Activated T-helper 1 cell treated with Interleukin-2 at 50 U/mL for 16 hours (primary cell): ENCODE data around the gene TP53BP2.

Experiments
- DNase-seq: peaks from one replicate; pipeline ENCODE4 v3.0.0-alpha.2; 2020; ENCODE audit warnings: low read depth

TP53BP2 gene

DNA sequence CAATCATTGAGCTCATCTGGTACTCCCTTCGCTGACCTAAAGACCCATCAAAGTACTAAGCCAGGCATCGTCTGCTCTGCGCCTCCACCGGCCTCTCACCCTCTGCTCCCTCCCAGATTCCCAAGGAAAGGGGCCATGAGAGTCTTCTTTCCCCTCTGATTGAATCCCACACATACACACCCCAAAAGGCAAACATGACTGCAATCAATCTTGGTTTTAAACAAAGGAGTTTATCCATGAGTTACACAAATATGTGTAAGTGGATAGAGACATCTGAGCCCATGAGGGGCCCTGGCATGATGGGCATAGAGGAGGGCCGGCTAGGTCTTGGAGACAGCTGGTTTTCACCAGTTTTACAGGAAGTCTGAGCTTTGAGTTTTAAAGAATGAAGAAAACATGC is 82.5 kb downstream of the TP53BP2 start:
- DNase-seq, result no peak

DNA sequence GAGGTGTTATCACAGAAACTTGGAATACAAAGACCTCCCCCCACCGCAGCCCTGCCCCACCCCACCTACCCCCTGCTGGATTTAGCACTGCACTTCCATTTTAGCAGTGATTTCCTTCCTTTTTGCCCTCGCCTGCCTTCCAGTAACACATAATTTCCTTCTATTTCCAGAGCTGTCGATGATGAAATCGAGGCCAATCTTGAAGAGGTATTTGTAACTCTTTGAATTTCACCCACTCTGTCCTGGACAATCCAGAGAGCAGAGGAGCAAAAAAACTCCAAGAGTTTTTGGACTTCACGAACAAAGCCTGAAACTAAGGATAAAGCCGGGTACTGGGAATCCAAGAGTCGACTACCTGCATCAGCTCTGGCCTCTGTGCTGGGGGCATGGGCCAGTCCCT is 84.3 kb downstream of the TP53BP2 start:
- no peak for DNase-seq

DNA sequence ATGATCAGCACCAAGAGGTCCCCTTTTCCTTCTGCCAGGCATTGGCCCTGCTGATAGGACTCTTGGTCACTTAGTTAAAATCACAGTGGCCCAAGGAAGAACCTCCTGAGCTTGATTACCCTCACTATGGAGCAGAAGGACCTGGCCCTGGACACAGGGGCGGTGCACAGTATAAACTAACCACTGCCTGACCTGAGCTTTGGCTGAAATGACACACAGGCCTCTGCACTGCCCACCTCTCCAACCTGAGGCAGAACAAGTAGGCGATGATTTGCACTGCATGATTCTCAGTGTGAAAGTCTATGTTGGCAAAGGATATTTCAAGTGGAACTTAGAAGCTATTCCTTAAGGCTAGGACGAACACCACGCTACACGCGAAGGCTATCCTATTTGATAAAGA is 84.9 kb downstream of the TP53BP2 start:
- no peak for DNase-seq

DNA sequence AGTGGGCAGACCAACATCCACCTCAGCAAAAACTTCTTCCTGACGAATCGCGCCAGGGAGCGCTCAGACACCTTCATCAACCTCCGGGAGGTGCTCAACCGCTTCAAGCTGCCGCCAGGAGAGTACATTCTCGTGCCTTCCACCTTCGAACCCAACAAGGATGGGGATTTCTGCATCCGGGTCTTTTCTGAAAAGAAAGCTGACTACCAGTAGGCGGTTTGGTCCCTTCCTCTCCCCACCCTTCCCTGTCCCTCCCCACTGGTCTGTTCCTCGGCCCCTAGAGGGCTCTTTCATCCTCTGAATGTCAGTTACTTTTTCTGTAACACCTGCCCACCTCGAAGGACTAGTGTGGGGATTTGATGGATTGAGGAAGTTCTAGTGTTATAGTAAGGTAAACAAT is 86.5 kb downstream of the TP53BP2 start:
- no peak for DNase-seq

DNA sequence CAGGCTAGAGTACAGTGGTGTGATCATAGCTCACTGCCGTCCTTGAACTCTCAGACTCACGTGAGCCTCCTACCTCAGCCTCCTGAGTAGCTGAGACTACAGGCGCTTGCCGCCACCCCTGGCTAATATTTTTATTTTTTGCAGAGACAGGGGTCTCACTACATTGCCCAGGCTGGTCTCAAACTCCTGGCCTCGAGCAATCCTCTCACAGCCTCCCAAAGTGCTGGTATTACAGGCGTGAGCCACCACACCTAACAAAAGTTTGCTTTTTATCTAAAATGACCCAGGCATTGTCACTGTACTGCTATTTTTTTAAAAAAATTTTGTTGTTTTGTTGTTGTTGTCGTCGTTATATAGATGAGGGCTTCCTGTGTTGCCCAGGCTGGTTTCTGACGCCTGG is 87.0 kb downstream of the TP53BP2 start:
- DNase-seq, result no peak

DNA sequence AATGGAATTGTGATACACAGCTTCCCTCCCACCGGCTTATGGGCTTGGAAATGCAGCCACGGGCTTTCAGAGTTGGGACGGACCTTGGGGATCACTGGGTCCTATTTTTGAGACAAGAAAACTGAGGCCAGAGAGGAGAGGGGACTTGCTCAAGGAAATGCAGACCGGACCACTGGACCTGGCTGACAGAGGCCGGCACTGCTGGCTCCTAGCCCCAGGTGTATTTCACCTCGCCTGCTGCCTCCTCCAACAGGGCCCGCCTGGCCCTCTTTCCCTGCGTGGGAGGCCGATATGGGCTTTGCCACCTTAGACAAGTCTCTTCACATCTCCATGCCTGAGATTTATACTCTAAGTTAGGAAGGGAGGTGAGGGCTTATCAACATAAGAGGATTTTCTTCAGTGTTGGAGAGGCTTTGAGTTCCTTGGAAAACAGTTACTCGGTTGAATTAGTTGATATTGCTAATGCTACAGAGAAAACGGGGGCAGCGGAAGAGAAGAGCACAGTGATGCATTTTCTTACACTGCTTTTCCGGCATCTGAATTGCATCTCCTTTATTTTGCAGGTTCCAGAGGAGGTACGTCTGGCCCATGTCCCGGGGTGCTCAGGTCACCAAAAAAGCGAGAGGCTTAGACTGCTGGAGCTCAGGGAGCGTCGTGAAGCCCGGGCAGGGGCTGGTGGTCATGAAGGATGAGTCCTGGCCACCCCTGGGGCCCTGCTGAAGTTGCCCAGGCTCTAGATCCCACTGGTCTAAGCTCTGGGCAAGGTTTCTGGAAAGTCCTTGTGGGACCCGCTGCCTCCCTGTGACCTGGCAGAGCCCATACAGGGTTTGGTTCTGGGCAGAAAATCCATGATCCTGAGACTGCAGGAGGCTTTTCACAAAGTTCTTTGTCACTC is 88.7 kb downstream of the TP53BP2 start:
- DNase-seq, result no peak

DNA sequence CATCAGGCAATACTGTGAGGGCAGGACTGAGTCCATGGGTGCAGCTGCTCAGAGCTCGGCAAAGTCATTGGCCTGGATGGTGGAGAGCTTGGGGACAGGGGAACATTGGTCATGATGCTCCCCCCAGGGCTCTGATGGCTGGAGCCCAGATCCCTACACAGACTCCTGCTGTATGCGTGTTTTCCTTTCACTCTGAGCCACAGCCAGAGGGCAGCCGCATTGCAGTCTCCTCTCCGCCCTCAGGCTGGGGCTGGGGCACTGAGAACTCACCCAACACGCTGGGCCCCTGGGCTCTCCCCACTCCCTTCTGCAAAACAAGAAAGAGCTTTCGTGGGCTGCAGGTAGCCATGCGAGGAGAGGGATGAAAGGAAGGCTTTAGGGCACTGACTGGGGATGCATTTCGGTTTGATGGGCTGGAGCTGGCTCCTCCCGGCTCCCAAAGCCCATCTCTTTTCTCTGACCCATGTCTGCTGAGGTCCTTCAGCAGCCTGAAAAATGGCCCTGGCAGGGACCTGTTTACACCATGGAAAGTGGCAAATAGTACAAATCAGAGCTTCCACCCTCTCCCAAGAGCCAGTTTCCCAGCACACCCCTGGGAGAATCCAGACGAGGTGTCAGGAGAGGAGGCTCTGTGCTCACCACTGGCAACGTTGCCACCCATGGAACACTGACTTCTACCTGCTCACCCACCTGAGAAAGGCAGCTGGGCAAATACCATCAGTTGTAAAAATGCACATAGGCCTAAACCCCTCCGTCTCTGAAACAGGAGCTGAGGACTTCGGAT is 89.6 kb downstream of the TP53BP2 start:
- DNase-seq, result no peak

DNA sequence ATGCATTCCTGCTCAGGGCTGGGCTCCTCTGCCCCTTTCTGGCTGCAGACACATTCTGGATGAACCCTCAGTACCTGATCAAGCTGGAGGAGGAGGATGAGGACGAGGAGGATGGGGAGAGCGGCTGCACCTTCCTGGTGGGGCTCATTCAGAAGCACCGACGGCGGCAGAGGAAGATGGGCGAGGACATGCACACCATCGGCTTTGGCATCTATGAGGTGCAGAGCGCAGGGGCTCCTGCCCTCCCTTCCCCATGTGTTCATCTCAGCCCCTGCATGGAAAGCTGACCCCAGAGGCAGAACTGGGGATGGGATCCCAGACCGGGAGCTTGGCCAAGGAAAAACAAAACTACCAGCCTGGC is 90.3 kb downstream of the TP53BP2 start:
- DNase-seq, result no peak

DNA sequence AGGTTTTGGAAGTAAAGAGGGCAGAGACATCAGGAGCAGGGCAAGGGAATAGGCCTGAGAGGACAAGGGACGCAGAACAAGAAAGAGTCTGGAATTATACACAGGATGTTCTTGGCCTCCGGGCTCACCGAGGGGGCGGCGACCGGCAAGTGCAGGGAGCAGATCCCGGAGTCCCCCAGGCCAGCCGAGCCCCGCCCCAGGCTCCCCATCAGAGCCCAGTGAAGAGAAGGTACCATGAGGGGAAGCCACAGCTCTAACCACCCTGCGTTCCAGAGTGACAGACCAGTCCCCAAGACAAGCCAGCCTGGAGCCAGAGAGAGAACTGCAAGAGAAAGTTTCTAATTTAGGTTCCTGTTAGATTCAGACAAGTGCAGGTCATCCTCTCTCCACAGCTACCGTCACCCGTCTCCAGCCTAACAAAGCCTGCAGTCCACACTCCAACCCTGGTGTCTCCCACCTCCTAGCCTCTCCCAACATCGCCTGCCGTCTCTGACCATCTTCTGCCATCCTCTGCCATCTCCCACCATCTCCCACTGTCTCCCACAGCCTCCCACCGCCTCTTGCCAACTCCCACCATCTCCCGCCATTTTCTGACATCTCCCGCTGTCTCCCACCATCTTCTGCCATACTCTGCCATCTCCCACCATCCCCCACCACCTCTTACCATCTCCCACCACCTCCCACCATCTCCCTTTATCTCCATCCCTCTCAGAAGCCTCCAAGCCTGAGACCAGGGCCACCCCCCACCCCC is 90.9 kb downstream of the TP53BP2 start:
- no peak for DNase-seq

DNA sequence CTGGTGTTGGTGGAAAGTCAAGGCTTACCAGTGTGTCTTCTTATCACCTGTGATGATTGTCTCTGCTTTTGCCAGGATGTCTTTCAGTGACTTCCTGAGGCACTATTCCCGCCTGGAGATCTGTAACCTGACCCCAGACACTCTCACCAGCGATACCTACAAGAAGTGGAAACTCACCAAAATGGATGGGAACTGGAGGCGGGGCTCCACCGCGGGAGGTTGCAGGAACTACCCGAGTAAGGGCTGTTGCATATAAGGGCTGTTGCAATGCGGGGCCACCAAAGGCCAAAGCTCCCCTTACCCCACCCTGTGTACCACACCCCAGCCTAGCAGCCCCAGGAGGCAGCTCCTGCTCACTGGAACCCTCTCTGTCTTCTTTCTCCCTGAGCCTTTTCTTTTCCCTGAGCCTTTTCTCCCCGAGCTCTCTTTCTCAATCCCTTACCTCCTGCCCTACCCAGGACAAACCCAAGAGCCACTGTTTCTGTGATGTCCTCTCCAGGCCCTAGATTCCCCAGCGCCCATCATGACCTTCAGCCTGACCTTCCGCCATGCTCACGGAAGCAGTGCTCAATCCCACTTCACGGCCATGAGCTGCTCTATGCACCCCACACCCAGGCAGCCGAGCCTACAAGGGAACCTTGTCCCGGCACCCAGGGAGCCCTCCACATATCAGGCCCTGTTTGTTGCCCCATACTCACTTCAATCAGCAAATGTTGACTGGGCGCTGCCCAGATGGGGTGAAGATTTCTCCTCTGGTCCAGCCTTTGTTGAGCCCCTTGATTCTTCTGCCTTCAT is 92.8 kb downstream of the TP53BP2 start:
- DNase-seq, result no peak

DNA sequence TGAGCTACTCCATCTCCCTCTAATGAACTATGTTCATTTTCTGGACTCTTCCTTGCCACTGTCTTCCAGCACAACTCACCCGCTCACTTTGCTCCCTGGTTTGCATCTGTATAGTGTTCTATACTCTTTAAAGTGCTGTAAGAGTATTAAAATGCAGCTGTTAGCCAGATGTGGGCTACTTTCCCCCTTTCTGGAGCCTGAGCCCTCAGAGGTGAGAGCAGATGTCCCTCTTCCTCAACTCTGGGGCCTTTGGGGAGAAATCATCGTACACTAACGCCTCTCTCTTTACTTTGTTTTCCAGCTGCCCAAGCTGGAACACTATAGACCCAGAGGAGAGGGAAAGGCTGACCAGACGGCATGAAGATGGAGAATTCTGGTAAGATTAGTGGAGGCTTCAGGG is 94.1 kb downstream of the TP53BP2 start:
- no peak for DNase-seq

DNA sequence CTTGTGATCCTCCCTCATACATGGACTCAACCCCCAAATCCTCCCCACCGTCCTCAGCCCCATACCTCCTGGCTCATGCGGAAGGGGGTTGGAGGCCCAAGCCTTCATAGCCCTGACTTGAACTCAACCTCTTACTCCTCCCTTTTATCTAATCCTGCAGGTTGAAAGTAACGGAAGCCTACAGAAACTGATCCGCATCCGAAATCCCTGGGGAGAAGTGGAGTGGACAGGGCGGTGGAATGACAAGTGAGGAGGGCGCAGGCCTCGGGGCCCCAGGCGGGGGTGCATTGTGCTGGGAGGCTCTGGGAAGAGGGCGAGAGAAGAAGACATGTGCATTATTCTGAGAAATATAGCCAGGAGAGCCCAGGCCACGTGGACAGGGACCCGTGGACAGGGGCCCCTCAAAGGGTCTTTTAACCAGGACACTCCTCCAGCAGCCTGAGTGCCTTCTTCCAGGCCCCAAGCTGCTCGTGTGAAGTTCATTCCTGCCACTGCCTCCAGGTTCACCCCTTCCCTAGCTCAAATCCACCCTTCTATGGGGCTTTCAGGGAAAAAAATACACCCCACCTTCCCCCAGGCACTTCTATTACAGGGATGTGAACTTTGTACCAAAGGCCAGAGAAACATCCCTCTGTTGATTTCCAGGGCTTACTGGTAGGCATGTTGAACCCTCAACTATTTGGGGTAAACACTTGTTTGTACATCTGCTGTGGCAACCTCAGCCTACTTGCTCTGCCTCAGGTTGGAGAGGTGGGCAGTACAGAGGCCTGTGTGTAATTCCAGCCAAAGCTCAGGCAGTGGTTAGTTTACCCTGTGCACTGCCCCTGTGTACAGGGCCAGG is 94.8 kb downstream of the TP53BP2 start:
- no peak for DNase-seq

DNA sequence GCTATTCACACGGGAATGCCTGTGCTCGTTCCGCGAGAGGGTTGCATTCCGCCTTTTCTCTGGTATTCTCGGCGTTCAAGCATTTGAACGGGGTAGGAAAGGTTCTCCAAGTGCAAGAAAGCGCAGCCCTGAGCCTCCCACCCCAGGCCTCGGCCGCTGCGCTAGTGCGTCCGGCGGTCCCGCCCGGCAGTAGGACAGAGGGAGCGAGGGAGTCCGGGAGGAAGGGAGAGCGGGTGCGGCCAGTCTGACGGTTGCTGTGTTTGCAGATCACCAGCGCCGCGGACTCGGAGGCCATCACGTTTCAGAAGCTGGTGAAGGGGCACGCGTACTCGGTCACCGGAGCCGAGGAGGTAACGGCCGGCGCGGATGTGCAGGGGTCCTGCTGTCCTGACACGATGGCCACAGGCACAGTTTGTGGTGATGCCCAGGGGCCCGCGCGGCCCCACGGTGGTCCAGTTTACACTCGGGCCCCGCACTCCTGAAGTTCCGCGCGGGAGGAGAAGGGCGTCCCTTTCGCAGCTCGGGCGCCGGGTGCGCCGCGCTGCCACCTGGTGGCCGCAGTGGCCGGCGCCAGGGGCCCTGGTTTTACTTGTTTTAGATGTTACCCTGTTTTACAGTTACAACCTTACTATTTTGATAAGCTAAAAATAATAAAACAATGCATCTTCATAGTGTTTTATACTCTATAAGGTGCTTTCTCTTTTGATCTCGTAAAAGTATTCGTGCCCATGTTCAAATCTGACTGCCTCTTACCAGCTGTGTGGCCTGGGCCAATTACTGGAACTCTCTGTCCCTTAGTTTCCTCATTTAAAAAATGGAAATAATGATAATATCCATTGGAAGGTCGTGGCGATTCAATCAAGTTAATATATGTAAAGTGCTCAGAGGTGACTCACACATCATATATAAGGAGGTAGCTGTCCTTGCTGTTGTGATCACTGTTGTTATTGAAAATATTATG is 96.7 kb downstream of the TP53BP2 start:
- peak; percentile 51 for DNase-seq

DNA sequence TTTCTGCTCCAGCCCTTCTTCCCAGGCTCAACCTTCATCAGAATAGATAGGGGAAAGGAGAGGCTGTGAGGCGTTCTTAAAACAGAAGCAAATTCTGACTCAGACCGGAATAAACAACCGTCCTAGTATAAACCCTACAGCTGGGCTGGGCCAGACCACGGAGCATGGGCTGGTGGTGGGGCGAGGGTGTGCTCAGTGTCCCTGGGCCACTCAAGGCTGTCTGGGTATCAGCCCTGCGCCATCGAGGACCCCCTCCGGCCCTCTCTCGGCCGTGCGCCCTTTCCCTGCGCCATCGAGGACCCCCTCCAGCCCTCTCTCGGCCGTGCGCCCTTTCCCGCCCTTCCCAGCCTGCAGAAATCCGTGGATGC is 97.4 kb downstream of the TP53BP2 start:
- DNase-seq, result no peak

DNA sequence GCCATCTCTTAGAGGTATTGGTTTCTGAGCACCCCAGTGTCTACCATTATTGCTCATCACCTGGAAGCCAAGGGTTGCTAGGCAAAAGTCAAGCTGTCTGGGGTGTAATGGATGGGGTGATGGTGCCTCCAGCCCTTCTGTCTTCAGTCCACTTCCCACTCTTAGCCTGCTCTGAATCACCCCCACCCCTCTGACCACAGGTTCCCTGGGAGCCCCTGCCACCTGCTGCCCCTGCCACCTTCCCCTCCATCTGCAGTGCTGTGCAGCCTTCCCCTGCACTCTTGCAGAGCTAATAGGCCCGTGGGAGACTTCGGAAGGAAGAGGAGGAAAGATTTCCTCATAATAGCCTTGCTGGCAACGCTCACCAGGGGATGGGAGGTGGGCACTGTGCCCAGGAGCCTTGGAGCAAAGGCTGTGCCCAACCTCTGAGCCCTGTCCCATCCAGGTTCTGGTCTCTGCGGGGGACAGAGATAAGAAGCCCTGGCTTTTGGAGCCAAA is 97.9 kb downstream of the TP53BP2 start:
- no peak for DNase-seq

DNA sequence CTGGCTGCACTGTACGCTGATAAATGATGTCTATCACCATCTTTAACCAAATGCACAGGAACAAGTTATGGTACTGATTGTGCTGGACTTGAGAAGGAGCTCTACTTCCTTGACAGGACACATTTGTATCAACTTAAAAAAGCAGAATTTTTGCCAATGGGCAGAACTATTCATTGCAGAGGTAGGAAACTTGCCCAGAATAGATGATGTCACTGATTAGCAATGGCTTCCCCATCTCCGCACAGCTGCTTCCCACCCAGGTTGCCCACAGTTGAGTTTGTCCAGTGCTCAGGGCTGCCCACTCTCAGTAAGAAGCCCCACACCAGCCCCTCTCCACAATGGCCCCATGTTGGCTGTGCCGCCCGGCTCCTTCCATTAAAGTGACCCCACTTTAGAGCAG is 100.0 kb downstream of the TP53BP2 start:
- no peak for DNase-seq

DNA sequence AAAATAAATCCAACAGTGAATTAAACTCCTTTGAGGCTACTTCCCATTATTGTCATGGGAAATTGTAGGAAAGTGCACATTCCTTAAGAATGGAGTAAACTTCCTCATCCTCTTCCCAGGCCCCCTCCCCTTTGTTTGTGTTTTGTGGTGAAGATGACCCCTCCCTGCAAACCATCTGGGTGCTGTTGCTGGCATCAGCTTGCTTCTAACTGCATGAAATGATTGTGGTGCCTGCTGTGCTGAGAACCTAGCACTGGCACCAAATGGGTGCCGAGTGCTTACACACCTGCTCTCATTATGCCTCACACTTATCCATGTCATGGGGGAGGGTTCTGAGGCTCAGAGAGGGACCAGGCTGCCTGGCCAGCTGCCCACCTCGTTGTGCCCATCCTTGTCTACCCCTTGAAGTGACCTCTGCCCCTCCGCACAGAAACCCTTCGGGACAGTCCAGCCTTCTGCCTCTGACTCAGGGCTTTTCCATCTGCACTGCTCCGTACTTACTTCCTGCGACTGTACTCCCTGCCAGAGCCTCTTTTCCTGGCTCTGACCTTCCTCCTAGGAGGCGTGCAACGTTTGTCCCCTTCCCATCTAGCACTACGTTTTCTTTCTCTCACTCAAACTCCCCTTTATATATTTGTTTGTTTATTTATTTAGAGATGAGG is 102.8 kb downstream of the TP53BP2 start:
- DNase-seq, result no peak

DNA sequence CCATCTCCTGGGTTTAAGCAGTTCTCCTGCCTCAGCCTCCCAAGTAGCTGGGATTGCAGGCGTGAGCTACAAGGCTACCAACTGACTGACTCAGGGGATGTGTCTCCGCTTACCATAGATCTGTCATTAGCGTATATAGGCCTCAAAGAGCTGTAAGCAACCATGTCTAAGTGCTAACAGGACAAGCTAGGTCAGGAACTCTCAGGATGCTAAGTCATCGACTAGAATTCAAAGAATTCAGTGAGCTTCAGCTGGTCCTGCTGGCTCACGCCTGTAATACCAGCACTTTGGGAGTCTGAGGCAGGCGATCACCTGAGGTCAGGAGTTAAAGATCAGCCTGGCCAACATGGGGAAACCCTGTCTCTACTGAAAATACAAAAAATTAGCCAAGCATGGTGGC is 103.9 kb downstream of the TP53BP2 start:
- DNase-seq, result no peak
